HG03159 (cell line): ENCODE results near the gene B4GAT1.
"Not testable (repeated sequence)": the region's sequence is repeated elsewhere in the genome, so short reads cannot be mapped to it uniquely, and the experiment has no call there.

Experiments
- ATAC-seq: cut with Tn5 transposase; IDR thresholded peaks from one replicate; pipeline ENCODE4 v1.9.1; 2021; ENCODE audit warnings: mild to moderate bottlenecking, moderate library complexity; ENCODE audit not compliant: unreplicated experiment

B4GAT1 gene

DNA sequence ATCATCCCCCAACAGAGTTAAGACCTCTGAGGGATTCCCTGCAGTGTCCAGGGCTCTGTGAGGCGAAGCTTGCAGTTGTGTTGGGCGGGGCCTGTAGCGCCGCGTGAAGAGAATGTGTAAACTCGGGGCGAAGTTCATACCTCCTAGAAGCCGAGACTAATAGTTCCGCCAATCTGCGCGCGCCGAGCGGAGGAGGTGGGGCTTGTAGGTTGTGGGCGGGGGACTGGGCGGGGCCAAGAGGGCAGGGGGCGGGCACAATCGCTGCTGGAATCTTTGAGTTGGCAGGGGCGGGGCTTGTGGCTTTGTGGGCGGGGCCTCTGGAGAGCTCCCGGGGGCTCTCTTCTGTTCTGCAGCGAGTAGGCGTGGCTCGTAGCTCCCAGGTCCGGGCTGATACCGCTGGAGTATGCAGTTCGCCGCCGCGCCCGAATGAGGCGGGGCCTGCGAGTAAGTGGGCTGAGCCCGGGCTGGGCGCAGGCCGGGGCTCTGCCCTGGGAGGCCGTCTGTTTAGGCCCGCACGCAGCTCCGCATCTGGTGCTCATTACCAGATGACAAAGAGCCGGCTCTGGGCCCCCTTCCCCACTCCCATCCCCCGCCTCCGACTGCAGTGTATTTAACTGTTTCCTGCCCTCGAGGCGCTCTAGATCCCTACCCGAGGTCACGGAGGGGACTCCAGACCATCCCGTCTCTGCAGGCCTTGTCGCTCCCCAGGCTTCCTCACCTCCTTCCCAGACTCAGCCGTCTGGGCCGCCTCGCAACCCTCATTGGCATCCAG is 34.7 kb downstream of the B4GAT1 start:
- peak; percentile 59 for ATAC-seq

DNA sequence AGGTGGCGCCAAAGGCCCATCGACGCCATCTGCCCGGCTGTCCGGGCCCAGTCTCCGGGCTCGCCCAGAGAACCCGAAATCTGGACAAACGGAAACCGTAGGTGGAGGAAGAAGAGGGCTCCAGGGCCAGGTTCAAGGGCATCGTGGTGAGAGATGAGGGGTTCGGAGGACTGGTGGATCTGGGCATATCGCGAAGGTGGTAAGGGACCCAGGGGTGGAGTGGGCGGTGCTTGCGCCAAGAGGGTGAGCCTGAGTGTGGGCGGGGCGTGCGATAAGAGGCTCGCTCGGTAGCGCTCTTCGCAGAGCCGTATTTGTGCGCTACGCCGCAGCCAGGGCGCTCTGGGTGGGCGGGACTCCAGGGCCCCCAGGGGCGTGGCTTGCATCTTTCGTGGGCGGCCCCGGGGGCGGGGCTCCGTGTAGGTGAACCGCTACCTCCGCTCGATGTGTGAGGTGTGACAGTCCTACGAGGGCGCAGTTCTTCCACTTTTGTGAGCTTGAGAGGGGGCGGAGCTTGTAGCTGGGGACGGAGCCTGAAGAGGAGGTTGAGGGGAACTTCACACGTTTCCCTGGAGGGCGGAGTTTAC is 35.4 kb downstream of the B4GAT1 start:
- peak; percentile 67 for ATAC-seq

DNA sequence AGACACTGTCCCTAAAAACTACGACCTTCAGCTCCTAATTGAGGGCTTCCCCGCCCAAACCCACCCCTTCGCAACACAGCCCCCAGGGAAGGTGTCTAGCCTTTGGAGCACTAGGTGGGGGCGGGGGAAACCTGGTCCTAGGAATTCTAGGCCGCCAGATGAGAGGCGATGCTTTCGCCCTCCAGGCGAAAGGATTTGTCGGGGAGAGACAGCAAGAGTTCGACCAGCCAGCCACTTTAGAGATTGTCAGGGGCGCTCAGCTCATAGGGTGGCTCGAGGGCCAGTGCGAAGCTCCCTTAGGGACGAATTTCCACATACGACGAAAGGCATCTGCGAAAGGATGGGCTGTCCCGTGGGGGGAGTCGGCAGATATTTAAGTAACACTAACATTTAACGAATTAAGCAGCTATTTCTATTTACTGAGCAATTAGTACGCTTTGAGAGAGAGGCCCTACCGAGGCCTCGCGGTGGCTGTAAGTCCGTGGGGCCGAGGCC is 35.9 kb downstream of the B4GAT1 start:
- no peak for ATAC-seq

DNA sequence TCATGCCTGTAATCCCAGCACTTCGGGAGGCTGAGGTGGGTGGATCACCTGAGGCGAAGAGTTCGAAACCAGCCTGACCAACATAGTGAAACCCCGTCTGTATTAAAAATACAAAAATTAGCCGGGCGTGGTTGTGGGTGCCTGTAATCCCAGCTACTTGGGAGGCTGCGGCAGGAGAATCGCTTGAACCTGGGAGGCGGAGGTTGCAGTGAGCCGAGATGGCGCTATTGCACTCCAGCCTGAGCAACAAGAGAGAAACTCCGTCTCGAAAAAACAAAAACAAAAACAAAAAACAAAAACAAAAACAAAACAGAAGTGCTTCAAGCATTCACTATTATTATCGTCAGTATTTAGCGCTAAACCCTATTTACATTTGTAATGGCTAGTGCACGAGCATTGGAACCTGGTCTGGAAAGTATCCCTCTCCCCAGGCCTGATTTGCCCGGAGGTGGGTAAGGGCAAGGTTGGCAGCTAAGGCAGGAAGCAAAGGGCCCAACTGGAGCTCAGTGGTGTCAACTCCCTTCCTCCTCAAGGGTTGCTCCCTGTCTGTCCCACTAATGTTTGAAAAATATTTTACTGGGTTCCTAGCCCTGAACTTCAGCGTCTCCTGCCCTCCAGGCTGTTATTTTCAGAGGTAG is 36.5 kb downstream of the B4GAT1 start:
- not testable (repeated sequence) for ATAC-seq

DNA sequence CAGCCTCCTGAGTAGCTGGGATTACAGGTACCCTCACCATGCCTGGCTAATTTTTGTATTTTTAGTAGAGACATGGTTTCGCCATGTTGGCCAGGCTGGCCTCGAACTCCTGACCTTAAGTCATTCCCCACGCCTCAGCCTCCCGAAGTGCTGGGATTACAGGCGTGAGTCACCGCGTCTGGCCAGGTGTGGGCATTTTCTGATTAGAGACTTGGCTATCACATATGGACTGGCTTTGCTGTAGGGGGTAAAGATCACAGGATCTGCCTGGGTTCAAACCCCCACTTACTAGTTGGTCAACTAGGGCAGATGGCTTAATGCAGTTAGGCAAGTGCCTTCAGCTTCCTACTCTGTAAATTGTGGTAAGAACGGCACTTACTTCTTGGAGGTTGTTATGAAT is 37.1 kb downstream of the B4GAT1 start:
- ATAC-seq = no peak

DNA sequence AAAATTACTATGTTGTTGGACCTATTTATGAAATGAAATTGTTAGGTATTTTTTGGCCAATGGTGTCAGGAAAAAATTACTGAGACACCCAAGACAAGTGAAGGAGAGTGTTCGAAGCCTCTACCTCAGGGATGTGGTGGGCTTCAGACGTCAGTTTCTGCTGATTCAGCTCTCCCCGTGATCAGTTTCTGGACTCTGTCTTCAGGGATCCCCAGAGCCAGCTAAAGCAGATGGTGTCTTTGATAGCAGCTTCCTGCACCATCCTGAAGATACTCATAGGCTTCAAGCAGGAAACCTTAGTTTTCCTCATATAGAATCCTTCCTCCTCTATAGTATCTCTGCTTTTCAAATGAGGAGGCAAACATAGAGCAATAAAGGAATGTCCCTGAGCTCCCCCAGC is 38.0 kb downstream of the B4GAT1 start:
- ATAC-seq = no peak

DNA sequence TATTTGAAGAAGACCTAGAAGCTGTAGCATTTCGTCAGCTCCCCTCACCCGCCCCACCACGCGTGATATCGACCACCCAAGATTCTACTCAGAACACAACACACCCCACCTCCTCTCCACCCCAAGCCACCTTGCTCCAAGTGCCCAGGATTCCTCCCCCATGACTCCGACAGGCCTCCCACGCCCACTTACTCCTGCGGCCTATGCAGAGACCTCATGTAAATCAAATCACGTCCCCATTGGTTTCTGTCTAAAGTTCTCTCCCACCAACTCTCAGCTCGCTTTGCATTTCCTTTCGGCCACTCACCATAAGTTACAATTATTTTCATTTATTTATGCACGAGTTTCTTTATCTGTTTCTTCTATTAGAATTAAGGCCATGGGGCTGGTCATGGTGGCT is 44.8 kb downstream of the B4GAT1 start:
- ATAC-seq = no peak

DNA sequence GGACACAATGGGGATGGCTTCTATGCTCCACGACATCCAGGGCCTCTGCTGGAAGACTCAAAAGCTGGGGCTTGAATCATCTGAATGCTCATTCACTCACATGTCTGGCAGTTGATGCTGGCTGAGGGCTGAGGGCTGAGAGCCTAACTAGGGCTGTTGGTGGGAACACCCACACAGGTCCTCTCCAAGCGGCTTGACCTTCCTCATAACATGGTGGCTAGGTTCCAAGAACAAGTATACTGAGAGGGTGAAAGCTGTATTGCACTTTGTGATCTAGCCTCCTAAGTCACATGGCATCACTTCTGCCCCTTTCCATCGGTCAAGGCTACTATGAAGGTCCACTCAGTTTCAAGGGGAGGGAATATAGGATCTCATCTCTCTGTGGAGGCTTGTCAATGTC is 48.2 kb downstream of the B4GAT1 start:
- ATAC-seq = no peak

DNA sequence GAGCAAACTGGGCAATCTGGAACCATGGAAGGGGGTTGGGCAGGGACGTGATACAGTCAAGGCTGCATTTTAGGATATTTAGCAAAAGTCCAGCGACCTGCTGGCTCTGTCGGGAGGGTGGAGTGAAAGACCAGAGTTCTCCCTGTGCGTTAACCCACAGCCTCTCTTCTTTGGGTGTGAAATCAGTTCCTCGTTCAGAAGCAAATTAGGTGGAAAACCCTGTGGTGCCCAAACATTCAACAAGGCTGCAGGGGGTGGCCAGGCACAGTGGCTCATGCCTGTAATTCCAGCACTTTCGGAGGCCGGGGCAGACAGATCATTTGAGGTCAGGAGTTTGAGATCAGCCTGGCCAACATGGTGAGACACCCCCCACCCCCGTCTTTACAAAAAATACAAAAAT is 49.8 kb downstream of the B4GAT1 start:
- ATAC-seq = no peak
